CD4-positive, alpha-beta T cell treated with Interleukin-17A for 1 hour (primary cell): Measurements from ENCODE around the gene CMKLR1.

Experiments
- DNase-seq: peaks from one replicate; pipeline ENCODE4 v3.0.0-alpha.2; 2020

The CMKLR1 gene

GRCh38 chr12:108360487-108360886 is 21.4 kb upstream of the CMKLR1 start:
- no peak for DNase-seq

GRCh38 chr12:108360057-108360456 is 20.9 kb upstream of the CMKLR1 start:
- no peak for DNase-seq

- no peak for DNase-seq
These were observed 19.5 kb upstream of the CMKLR1 start for GRCh38 chr12:108358580-108358965.

- DNase-seq: no peak
These were observed 18.9 kb upstream of the CMKLR1 start for GRCh38 chr12:108357834-108358579.

- DNase-seq: no peak
These were observed 18.0 kb upstream of the CMKLR1 start for GRCh38 chr12:108356835-108357806.

- DNase-seq: no peak
These were observed 16.0 kb upstream of the CMKLR1 start for GRCh38 chr12:108355069-108355468.

- no peak for DNase-seq
These were observed 13.5 kb upstream of the CMKLR1 start for GRCh38 chr12:108352591-108352990.

GRCh38 chr12:108350511-108350910 is 11.4 kb upstream of the CMKLR1 start:
- DNase-seq: no peak

GRCh38 chr12:108349278-108349688 is 10.2 kb upstream of the CMKLR1 start:
- no peak for DNase-seq

GRCh38 chr12:108348842-108349241 is 9.7 kb upstream of the CMKLR1 start:
- DNase-seq: no peak

GRCh38 chr12:108346727-108347710 is 7.9 kb upstream of the CMKLR1 start:
- no peak for DNase-seq

- DNase-seq: no peak
These were observed 6.9 kb upstream of the CMKLR1 start for GRCh38 chr12:108345716-108346633.

GRCh38 chr12:108342985-108343384 is 3.9 kb upstream of the CMKLR1 start:
- DNase-seq: no peak

- DNase-seq: no peak
These were observed 3.0 kb upstream of the CMKLR1 start for GRCh38 chr12:108341854-108342847.

- DNase-seq: no peak
These were observed 2.2 kb upstream of the CMKLR1 start for GRCh38 chr12:108341356-108341755.

GRCh38 chr12:108340037-108340436 is 926 bp upstream of the CMKLR1 start:
- no peak for DNase-seq

- peak; percentile 26 for DNase-seq
These were observed 1.6 kb downstream of the CMKLR1 start for GRCh38 chr12:108337235-108338223.

- no peak for DNase-seq
These were observed 3.6 kb downstream of the CMKLR1 start for GRCh38 chr12:108335349-108336119.
